ENCODE data around the gene CPN2. TPM values are rescaled to one million over a fixed set of nuclear protein-coding genes. Genes with fewer than 3 reads are reported as not detected.

Gene CPN2
- total RNA-seq, 1 experiment from 2014 or later: 0.08 TPM

DNA sequence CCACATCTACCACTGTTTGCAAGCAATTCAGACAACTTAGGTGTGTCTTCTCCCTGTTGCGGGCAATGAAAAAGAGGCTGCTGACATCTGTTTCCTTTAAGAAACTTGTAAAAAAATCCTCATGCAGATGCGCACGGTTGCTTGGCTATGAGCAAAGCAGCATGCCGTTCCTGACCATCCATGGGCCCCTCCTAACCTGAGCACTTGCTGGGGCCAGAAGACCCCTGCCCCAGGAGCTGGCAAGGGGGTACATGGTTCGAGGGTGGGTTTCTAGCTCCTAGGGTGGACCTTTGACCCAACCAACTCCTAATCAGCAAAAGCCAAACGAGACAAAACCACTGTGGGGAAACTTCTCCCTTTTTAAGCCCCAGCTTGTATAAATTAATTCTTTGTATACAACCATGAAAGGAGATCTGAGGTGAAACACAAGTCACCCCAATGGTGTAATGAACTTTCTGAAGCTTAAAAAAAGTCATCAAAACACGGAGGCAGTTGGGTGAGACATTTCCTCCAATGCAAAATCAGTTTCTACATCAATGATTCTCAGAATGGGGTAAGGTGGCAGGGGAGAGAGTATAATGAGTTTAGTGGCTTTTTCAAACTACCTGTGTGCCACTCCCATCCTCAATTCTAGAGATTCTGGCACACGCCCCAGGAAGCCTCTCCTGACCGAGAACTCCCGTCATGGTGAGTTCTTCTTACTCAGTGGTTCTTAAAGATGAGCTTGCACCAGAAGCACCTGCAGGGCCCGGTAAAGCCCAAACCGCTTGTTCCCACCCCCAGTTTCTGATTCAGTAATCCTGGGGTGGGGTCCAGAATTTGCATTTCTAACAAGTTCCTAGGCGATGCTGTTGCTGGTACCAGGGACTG, 44.1 kb downstream of the CPN2 start:
- in situ Hi-C loops (cut with HindIII; ENCODE audit: low pct_unique_long_range_greater_than_20kb, low sequenced_read_pairs) (loop anchor here (25.0 kb wide), 1 partner anchor 545 kb away; no protein-coding TSS in a partner anchor), intact Hi-C loops (cut with micrococcal nuclease; ENCODE audit: unreplicated experiment) (no loop called here)
- no peaks in the 10 kb centered on the region for H3K27me3 ChIP-seq (ENCODE audit: control insufficient read depth, insufficient read depth, low read length)

DNA sequence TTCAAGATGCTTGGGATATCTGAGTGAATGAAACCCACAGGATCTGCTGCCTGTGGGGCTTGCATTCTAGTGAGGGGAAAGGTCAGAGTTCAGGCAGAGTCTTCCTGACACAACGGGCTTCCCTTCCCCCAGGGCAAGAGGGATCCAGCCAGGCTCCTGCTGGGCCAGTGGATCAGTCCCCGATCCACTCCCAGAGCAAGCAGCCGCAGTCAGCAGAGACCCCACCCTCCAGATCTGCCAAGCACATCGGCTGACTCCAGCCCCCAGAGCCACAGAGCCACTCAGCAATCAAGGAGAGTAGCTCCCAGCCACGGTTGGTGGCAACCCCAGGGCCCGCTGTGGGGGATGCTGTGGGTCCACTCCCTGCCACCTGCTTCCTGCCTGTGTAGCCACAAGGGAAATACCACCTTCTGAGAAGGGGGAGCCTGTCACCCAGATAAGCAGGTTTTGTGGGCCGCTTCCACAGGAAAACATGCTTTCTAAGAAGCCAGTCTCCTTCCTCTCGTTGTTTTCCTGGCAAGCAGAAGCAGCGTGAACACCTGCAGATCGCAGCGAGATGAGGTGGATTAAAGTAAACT, 44.9 kb downstream of the CPN2 start:
- Histone ChIP-seq H3K9me3 (ENCODE audit: control insufficient read depth, insufficient read depth, low read depth, low read length) (no peaks in the 10 kb centered on the region), H3K4me1 (ENCODE audit: control insufficient read depth, insufficient read depth, low read length) (no peaks in the 10 kb centered on the region; the same call in 1 of the 2 replicates), H3K27ac (ENCODE audit: low read length) (no peak overlapping the region), H3K4me3 (ENCODE audit: low read depth in 2 of 2, low read length in 2 of 2) (no peak overlapping the region), H3K27me3 (ENCODE audit: control insufficient read depth, insufficient read depth, low read length) (no peaks in the 10 kb centered on the region), H3K36me3 (ENCODE audit: control insufficient read depth, insufficient read depth, low read length) (no peaks in the 10 kb centered on the region)
- DNase-seq (ENCODE audit: low read depth, low spot score): no peak
- TF ChIP-seq SIN3A (IDR thresholded peaks at IDR 0.05; ENCODE audit: borderline replicate concordance, insufficient read depth, low read depth, low read length): no peak
- TF ChIP-seq, protein P1, sequence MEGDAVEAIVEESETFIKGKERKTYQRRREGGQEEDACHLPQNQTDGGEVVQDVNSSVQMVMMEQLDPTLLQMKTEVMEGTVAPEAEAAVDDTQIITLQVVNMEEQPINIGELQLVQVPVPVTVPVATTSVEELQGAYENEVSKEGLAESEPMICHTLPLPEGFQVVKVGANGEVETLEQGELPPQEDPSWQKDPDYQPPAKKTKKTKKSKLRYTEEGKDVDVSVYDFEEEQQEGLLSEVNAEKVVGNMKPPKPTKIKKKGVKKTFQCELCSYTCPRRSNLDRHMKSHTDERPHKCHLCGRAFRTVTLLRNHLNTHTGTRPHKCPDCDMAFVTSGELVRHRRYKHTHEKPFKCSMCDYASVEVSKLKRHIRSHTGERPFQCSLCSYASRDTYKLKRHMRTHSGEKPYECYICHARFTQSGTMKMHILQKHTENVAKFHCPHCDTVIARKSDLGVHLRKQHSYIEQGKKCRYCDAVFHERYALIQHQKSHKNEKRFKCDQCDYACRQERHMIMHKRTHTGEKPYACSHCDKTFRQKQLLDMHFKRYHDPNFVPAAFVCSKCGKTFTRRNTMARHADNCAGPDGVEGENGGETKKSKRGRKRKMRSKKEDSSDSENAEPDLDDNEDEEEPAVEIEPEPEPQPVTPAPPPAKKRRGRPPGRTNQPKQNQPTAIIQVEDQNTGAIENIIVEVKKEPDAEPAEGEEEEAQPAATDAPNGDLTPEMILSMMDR (IDR thresholded peaks at IDR 0.05): no peak
- TF ChIP-seq TCF7L2 (IDR thresholded peaks at IDR 0.05; ENCODE audit: low read depth, low read length): no peak
- TF ChIP-seq POLR2AphosphoS5 (IDR thresholded peaks at IDR 0.05; ENCODE audit: low read depth, low read length): no peak
- TF ChIP-seq, protein P2, sequence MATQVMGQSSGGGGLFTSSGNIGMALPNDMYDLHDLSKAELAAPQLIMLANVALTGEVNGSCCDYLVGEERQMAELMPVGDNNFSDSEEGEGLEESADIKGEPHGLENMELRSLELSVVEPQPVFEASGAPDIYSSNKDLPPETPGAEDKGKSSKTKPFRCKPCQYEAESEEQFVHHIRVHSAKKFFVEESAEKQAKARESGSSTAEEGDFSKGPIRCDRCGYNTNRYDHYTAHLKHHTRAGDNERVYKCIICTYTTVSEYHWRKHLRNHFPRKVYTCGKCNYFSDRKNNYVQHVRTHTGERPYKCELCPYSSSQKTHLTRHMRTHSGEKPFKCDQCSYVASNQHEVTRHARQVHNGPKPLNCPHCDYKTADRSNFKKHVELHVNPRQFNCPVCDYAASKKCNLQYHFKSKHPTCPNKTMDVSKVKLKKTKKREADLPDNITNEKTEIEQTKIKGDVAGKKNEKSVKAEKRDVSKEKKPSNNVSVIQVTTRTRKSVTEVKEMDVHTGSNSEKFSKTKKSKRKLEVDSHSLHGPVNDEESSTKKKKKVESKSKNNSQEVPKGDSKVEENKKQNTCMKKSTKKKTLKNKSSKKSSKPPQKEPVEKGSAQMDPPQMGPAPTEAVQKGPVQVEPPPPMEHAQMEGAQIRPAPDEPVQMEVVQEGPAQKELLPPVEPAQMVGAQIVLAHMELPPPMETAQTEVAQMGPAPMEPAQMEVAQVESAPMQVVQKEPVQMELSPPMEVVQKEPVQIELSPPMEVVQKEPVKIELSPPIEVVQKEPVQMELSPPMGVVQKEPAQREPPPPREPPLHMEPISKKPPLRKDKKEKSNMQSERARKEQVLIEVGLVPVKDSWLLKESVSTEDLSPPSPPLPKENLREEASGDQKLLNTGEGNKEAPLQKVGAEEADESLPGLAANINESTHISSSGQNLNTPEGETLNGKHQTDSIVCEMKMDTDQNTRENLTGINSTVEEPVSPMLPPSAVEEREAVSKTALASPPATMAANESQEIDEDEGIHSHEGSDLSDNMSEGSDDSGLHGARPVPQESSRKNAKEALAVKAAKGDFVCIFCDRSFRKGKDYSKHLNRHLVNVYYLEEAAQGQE (IDR thresholded peaks at IDR 0.05; ENCODE audit: insufficient read depth in 1 of 2, low read depth in 2 of 2, low read length in 1 of 2): no peak
- intact Hi-C loops (cut with micrococcal nuclease; ENCODE audit: unreplicated experiment) (no loop called here), in situ Hi-C loops (cut with HindIII; ENCODE audit: low pct_unique_long_range_greater_than_20kb, low sequenced_read_pairs) (loop anchor here (25.0 kb wide), 1 partner anchor 544 kb away; no protein-coding TSS in a partner anchor)
- ATAC-seq: no peak; the same call in 1 of the 2 replicates
- BruUV-seq (replicated peaks): no TSS peak
- ChIA-PET POLR2A (interaction anchor here (0.5 kb wide), 1 partner anchor 8 kb away, joined by 3 read pairs; no protein-coding TSS in a partner anchor), CTCF (no interaction called here)

More for the DNA sequence above, 44.1 kb downstream of the CPN2 start:
- POLR2A ChIA-PET: interaction anchor here (0.5 to 0.6 kb wide), 2 partner anchors 9 to 172 kb away, joined by 3 to 6 read pairs; no protein-coding TSS in a partner anchor
- CTCF ChIA-PET: no interaction called here
- TF ChIP-seq TCF7L2 (IDR thresholded peaks at IDR 0.05; ENCODE audit: low read depth, low read length) (no peak), SIN3A (IDR thresholded peaks at IDR 0.05; ENCODE audit: borderline replicate concordance, insufficient read depth, low read depth, low read length) (no peak), POLR2AphosphoS5 (IDR thresholded peaks at IDR 0.05; ENCODE audit: low read depth, low read length) (no peak)
- TF ChIP-seq, protein P1 (IDR thresholded peaks at IDR 0.05): no peak
- TF ChIP-seq, protein P2 (IDR thresholded peaks at IDR 0.05; ENCODE audit: insufficient read depth in 1 of 2, low read depth in 2 of 2, low read length in 1 of 2): no peak
- H3K27ac ChIP-seq (ENCODE audit: low read length): no peak overlapping the region
- H3K36me3 ChIP-seq (ENCODE audit: control insufficient read depth, insufficient read depth, low read length): no peaks in the 10 kb centered on the region
- H3K4me1 ChIP-seq (ENCODE audit: control insufficient read depth, insufficient read depth, low read length): no peaks in the 10 kb centered on the region; the same call in 1 of the 2 replicates
- BruUV-seq (replicated peaks): no TSS peak
- DNase-seq (ENCODE audit: low read depth, low spot score) (no peak), ATAC-seq (no peak)
- H3K9me3 ChIP-seq (ENCODE audit: control insufficient read depth, insufficient read depth, low read depth, low read length): no peaks in the 10 kb centered on the region
- no peak overlapping the region for H3K4me3 ChIP-seq (ENCODE audit: low read depth in 2 of 2, low read length in 2 of 2)

All from Panc1 (cell line).